HG03097 (cell line): ENCODE results near the gene MKRN2OS.
A peak's percentile ranks its signal among the peaks of the same experiment; 100 is the strongest.

ENCODE experiments used
- ATAC-seq: cut with Tn5 transposase; IDR thresholded peaks from one replicate; pipeline ENCODE4 v1.9.1; 2021; ENCODE audit not compliant: unreplicated experiment, low FRiP score

MKRN2OS gene

GRCh38 chr3:12545473-12545791, at the start of gene MKRN2OS:
MKRN2OS (minus strand) TSS chr3:12545499; CDS start chr3:12545464, 35 bp downstream.
- no peak for ATAC-seq

GRCh38 chr3:12593473-12593872, 48.2 kb upstream of the MKRN2OS start:
- ATAC-seq = no peak

GRCh38 chr3:12591997-12592715, 46.9 kb upstream of the MKRN2OS start:
- no peak for ATAC-seq

GRCh38 chr3:12591456-12591855, 46.2 kb upstream of the MKRN2OS start:
- ATAC-seq = no peak

DNA sequence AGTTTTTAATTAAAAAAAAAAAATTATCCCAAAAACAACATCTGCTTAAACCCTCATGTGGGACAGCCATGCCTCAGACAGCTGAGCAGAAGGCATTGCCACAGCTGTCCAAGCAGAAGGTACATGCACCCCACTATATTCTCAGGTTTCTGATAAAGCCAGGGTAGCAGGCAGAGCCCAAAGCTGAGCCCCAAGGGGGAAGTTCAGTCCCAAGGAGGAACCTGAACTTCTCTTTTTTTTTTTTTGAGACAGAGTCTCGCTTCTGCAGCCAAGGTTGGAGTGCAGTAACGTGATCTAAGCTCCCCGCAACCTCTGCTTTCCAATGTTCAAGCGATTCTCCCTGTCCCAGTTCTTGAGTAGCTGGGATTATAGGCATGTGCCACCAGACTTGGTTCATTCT, 44.8 kb upstream of the MKRN2OS start:
- ATAC-seq = no peak

- ATAC-seq = no peak
These were observed 43.0 kb upstream of the MKRN2OS start for GRCh38 chr3:12588039-12589009.

DNA sequence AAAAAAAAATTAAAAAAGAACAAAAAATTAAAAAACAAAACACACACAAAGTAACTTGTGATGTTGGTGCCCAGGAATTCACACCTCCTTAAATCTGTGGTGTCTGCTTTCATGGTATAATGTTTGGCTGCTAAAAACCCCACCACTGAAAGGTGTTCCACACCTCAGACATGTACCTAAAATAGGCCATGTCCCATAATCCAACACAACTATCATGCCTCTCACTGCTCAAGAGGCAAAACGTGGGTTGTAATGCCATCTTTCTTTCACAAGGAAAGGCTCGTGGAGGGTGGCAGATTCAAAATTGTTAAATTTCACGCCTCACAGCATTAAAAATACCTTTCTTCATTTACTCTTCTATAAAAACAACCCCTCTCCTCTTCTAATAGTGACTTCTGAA, 41.1 kb upstream of the MKRN2OS start:
- no peak for ATAC-seq

DNA sequence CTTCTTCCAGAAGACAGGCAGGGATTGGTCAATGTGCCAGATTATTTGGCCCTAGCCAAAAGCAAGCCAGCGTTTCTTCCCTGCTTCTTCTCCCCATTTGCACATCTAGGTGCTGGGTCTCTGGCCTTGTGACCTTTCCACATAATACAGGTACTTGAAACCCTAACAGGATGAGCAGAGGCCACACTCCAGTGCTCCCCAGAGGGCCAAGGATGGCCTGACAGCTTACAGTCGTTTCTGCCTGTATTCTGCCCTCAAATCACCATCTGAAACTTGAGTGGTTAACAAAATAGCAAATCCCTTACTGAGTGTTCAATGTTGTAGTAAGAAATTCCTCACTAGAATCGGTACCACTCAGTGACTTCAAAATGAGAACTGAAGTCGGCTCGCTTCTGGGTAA, 40.7 kb upstream of the MKRN2OS start:
- peak; percentile 51 for ATAC-seq

DNA sequence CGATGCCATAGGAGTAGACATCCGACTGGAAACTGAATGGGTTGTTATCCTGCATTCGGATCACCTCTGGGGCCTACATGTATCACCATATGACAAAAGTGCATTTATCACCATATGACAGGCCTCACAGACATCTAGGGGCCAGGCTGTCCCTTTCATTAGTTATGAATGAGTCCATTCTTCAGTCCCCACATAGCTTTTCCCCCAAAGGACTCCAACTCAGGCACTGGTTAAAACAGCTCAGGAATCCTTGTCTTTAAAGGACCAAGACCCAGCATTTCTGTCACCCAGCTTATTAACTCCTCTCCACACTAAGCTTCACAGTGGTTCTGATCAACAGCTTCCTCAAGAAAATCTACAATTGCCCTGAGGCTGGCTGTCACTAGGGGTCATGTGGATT, 39.9 kb upstream of the MKRN2OS start:
- ATAC-seq = no peak

DNA sequence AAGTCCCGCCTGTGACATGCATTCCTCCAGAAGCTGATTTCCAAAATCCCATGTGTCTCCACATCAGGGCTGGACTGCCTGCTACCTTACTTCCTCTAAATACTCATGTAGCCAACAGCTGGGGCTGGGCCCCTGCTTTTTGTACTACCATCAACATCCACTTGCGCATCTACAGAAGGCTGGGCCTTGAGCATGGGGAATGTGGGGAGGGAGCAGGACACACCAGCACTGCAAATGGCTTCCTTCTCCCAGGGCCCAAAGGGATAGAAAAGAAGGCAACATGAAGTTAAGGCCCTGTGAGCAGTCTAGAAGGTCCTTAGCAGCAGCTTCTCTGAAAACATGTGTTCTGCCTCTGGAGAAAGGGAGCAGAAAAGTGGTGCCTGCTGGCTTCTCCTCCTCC, 38.8 kb upstream of the MKRN2OS start:
- ATAC-seq = no peak

- no peak for ATAC-seq
These were observed 38.0 kb upstream of the MKRN2OS start for GRCh38 chr3:12583280-12583679.

GRCh38 chr3:12582730-12583129, 37.4 kb upstream of the MKRN2OS start:
- no peak for ATAC-seq

GRCh38 chr3:12579905-12580304, 34.6 kb upstream of the MKRN2OS start:
- ATAC-seq = no peak

DNA sequence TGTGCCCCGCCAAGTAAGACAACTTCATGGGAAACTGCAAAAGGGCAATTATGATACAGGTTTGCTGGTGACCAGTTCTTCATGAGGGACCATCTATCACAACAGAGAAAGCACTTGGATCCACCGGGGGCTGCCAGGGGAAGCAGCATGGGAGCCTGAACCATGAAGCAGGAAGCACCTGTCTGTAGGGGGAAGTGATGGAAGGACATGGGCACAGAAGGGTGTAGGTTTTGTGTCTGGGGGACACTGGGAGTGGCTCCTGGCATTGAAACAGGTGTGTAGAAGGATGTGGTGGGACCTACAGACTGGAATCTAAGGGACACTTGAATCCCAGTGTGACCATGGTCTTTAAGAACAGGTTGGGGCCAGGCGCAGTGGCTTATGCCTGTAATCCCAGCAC, 34.2 kb upstream of the MKRN2OS start:
- ATAC-seq = no peak

DNA sequence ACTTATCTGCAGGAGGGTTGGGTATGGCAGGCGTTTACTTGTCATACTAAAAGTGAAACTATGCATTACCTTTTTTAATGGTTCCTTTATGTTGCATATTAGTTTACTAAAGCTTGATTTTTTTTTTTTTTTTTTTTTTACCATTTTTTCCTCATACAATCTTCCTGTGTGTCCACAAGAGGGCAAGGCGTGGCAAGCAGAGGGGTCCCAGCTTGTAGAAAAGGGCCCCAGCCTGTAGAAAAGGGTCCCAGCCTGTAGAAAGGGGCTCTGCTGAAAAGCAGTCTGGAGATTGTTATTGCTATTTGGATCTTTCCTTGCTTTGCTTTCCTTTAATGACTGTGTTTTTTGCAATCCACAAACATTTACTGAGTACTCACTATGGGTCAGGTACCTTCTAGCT, 33.4 kb upstream of the MKRN2OS start:
- ATAC-seq = no peak

- ATAC-seq = no peak
These were observed 32.1 kb upstream of the MKRN2OS start for GRCh38 chr3:12577379-12577778.

- ATAC-seq = no peak
These were observed 29.4 kb upstream of the MKRN2OS start for GRCh38 chr3:12574661-12575060.

- no peak for ATAC-seq
These were observed 28.8 kb upstream of the MKRN2OS start for GRCh38 chr3:12574131-12574530.

GRCh38 chr3:12571986-12572385, 26.7 kb upstream of the MKRN2OS start:
- ATAC-seq = no peak

DNA sequence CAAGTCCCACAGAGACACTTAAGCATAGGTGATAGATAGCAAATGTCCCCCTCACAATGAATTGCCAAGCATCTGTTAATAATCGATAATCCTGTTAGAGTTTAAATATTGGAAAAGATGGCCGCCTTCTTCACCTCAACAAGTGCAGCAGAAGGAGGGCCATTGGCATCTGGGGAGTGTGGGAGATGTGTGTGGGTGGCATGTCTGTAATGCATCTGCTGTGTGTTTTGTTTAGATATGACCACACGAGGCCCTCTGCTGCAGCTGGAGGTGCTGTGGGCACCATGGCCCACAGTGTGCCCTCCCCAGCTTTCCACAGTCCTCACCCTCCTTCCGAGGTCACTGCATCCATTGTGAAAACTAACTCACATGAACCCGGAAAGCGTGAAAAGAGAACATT, 24.5 kb upstream of the MKRN2OS start:
- ATAC-seq = no peak

GRCh38 chr3:12568747-12569146, 23.4 kb upstream of the MKRN2OS start:
- no peak for ATAC-seq

DNA sequence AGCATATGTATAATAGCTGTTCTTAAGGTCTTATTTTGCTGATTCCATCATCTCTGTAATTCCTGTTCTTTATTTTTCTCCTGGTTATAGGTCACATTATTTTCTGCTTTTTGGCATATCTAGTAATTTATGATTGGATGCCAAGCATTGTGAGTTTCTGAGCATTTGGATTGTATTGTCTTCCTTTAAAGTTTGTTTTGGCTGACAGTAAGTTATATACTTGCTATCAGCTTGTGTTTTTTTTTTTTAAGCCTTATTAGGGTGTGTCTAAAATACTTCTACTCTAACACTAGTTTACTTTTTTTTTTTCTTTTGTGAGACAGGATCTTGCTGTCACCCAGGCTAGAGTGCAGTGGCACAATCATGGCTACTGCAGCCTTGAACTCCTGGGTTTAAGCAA, 21.7 kb upstream of the MKRN2OS start:
- ATAC-seq = no peak
